WTC11 (cell line): ENCODE measurements around the gene CACNA1A. TPM values are rescaled to one million over a fixed set of nuclear protein-coding genes. Genes with fewer than 3 reads are reported as not detected.

Experiments used
- ATAC-seq: fragments of 200-7000 bp; cut with Tn5 transposase; 2 replicates; pipeline ENCODE4 v1.10.0; 2021; ENCODE audit warnings: mild to moderate bottlenecking, moderate library complexity
- CTCF ChIA-PET: fragments of 300-600 bp; sonication (Branson Sonifier 250); formaldehyde crosslinking; loops from one replicate; lab custom pipeline; 2021; ENCODE audit warnings: antibody characterized with exemption; lab: Charles Lee
- POLR2A ChIA-PET: fragments of 350-600 bp; sonication (Branson Sonifier 250); formaldehyde crosslinking; loops from one replicate; lab custom pipeline; 2021; ENCODE audit warnings: antibody characterized with exemption; lab: Charles Lee
- DNase-seq: peaks from one replicate; pipeline ENCODE4 v3.0.0; 2021; ENCODE audit warnings: low spot score
- H3K27ac Mint-ChIP-seq: 2 replicates; pipeline ENCODE4 v1.8.0; 2021; ENCODE audit warnings: mixed read lengths
- H3K27me3 Mint-ChIP-seq: 2 replicates; pipeline ENCODE4 v1.8.0; 2021; ENCODE audit warnings: low read depth, mild to moderate bottlenecking, moderate library complexity, mixed read lengths
- H3K36me3 Mint-ChIP-seq: 2 replicates; pipeline ENCODE4 v1.8.0; 2021; ENCODE audit warnings: mixed read lengths
- H3K4me1 Mint-ChIP-seq: 2 replicates; pipeline ENCODE4 v1.8.0; 2022; ENCODE audit warnings: mixed read lengths
- H3K4me3 Mint-ChIP-seq: 2 replicates; pipeline ENCODE4 v1.8.0; 2021; ENCODE audit warnings: mild to moderate bottlenecking, moderate library complexity, mixed read lengths
- H3K9me3 Mint-ChIP-seq: 2 replicates; pipeline ENCODE4 v1.8.0; 2021; ENCODE audit warnings: mixed read lengths
- ELF4 ChIP-seq: sonication (generic); formaldehyde crosslinking; IDR thresholded peaks from 2 replicates; pipeline ENCODE4 v1.8.1; 2022; ENCODE audit warnings: low read depth, mild to moderate bottlenecking, moderate library complexity, missing genetic modification reagents
- EMX1 ChIP-seq: fragments of 250-450 bp; sonication (Bioruptor Pico); IDR thresholded peaks from 2 replicates; pipeline ENCODE4 v1.8.0; 2021; ENCODE audit warnings: mild to moderate bottlenecking
- ETV6 ChIP-seq: sonication (generic); formaldehyde crosslinking; IDR thresholded peaks from 2 replicates; pipeline ENCODE4 v1.8.1; 2022; ENCODE audit warnings: mild to moderate bottlenecking, missing genetic modification reagents
- FOXP4 ChIP-seq: sonication (generic); formaldehyde crosslinking; IDR thresholded peaks from 2 replicates; pipeline ENCODE4 v1.8.0; 2022; ENCODE audit warnings: mild to moderate bottlenecking, missing genetic modification reagents
- GTF2I ChIP-seq: fragments of 250-450 bp; sonication (Bioruptor Pico); conservative IDR thresholded peaks from 2 replicates; pipeline ENCODE4 v1.4.0; 2021; ENCODE audit warnings: mild to moderate bottlenecking
- IRF1 ChIP-seq: sonication (generic); formaldehyde crosslinking; IDR thresholded peaks from 2 replicates; pipeline ENCODE4 v1.8.0; 2023; ENCODE audit warnings: missing genetic modification reagents
- NFATC4 ChIP-seq: fragments of 250-450 bp; sonication (Bioruptor Pico); IDR thresholded peaks from 2 replicates; pipeline ENCODE4 v1.9.0; 2021; ENCODE audit warnings: mild to moderate bottlenecking
- SMAD4 ChIP-seq: sonication (generic); formaldehyde crosslinking; IDR thresholded peaks from 2 replicates; pipeline ENCODE4 v1.8.0; 2022; ENCODE audit warnings: mild to moderate bottlenecking, missing genetic modification reagents
- USF2 ChIP-seq: sonication (generic); formaldehyde crosslinking; IDR thresholded peaks from 2 replicates; pipeline ENCODE4 v1.8.1; 2023; ENCODE audit warnings: mild to moderate bottlenecking, missing genetic modification reagents, moderate library complexity
- ZBTB21 ChIP-seq: sonication (generic); formaldehyde crosslinking; IDR thresholded peaks from 2 replicates; pipeline ENCODE4 v1.8.1; 2023; ENCODE audit warnings: mild to moderate bottlenecking, missing genetic modification reagents, borderline replicate concordance
- ZNF396 ChIP-seq: fragments of 250-450 bp; sonication (Bioruptor Pico); IDR thresholded peaks from 2 replicates; pipeline ENCODE4 v1.8.0; 2021; ENCODE audit warnings: mild to moderate bottlenecking, moderate library complexity, borderline replicate concordance
- total RNA-seq: library from RNA; stranded (reverse); gene quantifications from 3 replicates; pipeline ENCODE4 v1.2.3, GENCODE V29; 2021
- TF ChIP-seq, protein P1 (sequence below): sonication (generic); formaldehyde crosslinking; IDR thresholded peaks from 2 replicates; pipeline ENCODE4 v1.8.0; 2023; ENCODE audit warnings: missing genetic modification reagents, mild to moderate bottlenecking, borderline replicate concordance
- TF ChIP-seq, protein P2 (sequence below): sonication (generic); formaldehyde crosslinking; IDR thresholded peaks from 2 replicates; pipeline ENCODE4 v1.8.1; 2023; ENCODE audit warnings: mild to moderate bottlenecking, missing genetic modification reagents, borderline replicate concordance
- TF ChIP-seq, protein P3 (sequence below): sonication (generic); formaldehyde crosslinking; IDR thresholded peaks from 2 replicates; pipeline ENCODE4 v1.8.1; 2023; ENCODE audit warnings: mild to moderate bottlenecking, missing genetic modification reagents, moderate library complexity
- TF ChIP-seq, protein P4 (sequence below): sonication (generic); formaldehyde crosslinking; IDR thresholded peaks from 2 replicates; pipeline ENCODE4 v1.8.1; 2023; ENCODE audit warnings: mild to moderate bottlenecking, moderate library complexity, missing genetic modification reagents

The CACNA1A gene
- total RNA-seq, 1 experiment from 2014 or later = 28.9 TPM

DNA sequence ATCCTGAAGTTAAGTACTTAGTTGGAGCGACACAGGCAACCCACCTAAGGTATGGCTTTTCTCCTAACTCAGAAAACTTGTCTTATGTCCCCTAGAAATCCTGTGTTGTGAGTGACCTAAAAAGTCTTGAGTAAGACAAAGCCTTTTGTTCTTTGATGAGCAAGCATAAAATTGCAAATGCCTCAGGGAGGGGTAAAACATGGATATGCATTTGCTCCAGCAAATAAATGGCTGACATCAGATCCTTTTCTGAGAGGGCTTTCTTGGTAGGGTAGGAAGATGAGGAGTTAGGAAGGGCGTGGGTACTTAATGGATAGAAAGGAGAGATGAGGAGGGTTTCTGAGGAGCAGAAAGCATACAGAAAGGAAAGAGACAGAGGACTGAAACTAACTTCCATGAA is 192.4 kb downstream of the CACNA1A start (continued):
- TF ChIP-seq, protein P1, sequence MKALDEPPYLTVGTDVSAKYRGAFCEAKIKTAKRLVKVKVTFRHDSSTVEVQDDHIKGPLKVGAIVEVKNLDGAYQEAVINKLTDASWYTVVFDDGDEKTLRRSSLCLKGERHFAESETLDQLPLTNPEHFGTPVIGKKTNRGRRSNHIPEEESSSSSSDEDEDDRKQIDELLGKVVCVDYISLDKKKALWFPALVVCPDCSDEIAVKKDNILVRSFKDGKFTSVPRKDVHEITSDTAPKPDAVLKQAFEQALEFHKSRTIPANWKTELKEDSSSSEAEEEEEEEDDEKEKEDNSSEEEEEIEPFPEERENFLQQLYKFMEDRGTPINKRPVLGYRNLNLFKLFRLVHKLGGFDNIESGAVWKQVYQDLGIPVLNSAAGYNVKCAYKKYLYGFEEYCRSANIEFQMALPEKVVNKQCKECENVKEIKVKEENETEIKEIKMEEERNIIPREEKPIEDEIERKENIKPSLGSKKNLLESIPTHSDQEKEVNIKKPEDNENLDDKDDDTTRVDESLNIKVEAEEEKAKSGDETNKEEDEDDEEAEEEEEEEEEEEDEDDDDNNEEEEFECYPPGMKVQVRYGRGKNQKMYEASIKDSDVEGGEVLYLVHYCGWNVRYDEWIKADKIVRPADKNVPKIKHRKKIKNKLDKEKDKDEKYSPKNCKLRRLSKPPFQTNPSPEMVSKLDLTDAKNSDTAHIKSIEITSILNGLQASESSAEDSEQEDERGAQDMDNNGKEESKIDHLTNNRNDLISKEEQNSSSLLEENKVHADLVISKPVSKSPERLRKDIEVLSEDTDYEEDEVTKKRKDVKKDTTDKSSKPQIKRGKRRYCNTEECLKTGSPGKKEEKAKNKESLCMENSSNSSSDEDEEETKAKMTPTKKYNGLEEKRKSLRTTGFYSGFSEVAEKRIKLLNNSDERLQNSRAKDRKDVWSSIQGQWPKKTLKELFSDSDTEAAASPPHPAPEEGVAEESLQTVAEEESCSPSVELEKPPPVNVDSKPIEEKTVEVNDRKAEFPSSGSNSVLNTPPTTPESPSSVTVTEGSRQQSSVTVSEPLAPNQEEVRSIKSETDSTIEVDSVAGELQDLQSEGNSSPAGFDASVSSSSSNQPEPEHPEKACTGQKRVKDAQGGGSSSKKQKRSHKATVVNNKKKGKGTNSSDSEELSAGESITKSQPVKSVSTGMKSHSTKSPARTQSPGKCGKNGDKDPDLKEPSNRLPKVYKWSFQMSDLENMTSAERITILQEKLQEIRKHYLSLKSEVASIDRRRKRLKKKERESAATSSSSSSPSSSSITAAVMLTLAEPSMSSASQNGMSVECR (CRISPR knock-in tag) = no peak
- no peak for TF ChIP-seq ETV6 (CRISPR knock-in tag)
- no peak for TF ChIP-seq ZBTB21 (CRISPR knock-in tag)
- TF ChIP-seq IRF1 (CRISPR knock-in tag) = no peak
- TF ChIP-seq ELF4 (CRISPR knock-in tag) = no peak
- no peak for TF ChIP-seq SMAD4 (CRISPR knock-in tag)
- TF ChIP-seq, protein P2, sequence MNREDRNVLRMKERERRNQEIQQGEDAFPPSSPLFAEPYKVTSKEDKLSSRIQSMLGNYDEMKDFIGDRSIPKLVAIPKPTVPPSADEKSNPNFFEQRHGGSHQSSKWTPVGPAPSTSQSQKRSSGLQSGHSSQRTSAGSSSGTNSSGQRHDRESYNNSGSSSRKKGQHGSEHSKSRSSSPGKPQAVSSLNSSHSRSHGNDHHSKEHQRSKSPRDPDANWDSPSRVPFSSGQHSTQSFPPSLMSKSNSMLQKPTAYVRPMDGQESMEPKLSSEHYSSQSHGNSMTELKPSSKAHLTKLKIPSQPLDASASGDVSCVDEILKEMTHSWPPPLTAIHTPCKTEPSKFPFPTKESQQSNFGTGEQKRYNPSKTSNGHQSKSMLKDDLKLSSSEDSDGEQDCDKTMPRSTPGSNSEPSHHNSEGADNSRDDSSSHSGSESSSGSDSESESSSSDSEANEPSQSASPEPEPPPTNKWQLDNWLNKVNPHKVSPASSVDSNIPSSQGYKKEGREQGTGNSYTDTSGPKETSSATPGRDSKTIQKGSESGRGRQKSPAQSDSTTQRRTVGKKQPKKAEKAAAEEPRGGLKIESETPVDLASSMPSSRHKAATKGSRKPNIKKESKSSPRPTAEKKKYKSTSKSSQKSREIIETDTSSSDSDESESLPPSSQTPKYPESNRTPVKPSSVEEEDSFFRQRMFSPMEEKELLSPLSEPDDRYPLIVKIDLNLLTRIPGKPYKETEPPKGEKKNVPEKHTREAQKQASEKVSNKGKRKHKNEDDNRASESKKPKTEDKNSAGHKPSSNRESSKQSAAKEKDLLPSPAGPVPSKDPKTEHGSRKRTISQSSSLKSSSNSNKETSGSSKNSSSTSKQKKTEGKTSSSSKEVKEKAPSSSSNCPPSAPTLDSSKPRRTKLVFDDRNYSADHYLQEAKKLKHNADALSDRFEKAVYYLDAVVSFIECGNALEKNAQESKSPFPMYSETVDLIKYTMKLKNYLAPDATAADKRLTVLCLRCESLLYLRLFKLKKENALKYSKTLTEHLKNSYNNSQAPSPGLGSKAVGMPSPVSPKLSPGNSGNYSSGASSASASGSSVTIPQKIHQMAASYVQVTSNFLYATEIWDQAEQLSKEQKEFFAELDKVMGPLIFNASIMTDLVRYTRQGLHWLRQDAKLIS (CRISPR knock-in tag) = no peak
- no peak for TF ChIP-seq USF2
- TF ChIP-seq NFATC4 (CRISPR knock-in tag) = no peak
- TF ChIP-seq, protein P3, sequence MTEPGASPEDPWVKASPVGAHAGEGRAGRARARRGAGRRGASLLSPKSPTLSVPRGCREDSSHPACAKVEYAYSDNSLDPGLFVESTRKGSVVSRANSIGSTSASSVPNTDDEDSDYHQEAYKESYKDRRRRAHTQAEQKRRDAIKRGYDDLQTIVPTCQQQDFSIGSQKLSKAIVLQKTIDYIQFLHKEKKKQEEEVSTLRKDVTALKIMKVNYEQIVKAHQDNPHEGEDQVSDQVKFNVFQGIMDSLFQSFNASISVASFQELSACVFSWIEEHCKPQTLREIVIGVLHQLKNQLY (CRISPR knock-in tag) = no peak
- TF ChIP-seq EMX1 (CRISPR knock-in tag) = no peak
- TF ChIP-seq, all 79 proteins: peak for 0

DNA sequence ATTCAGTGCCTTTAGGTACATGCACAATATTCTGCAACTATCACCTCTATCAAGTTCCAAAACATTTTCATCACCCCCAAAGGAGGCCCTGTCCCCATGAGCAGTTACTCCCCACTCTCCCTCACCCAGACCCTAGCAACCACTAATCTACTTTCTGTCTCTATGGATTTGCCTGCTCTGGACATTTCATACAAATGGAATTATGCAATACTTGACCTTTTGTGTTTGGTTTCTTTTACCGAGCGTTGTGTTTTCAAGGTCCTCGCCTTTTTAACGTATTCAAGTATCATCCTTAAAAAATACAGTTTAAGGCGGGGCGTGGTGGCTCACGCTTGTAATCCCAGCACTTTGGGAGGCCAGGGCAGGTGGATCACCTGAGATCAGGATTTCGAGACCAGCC is 196.4 kb downstream of the CACNA1A start:
- Mint-ChIP-seq H3K4me1 (peaks cover 8% of the 10 kb centered on the region), H3K27me3 (no peaks in the 10 kb centered on the region), H3K9me3 (peaks cover under 1% of the 10 kb centered on the region; the same call in 1 of the 2 replicates), H3K4me3 (no peak overlapping the region), H3K27ac (no peak overlapping the region), H3K36me3 (peaks cover 30% of the 10 kb centered on the region)
- ATAC-seq = no peak
- POLR2A ChIA-PET = no interaction called here
- no peak for DNase-seq
- CTCF ChIA-PET = interaction anchor here (0.9 kb wide), 1 partner anchor 114 kb away, joined by 3 read pairs; no protein-coding TSS in a partner anchor
- TF ChIP-seq, protein P4, sequence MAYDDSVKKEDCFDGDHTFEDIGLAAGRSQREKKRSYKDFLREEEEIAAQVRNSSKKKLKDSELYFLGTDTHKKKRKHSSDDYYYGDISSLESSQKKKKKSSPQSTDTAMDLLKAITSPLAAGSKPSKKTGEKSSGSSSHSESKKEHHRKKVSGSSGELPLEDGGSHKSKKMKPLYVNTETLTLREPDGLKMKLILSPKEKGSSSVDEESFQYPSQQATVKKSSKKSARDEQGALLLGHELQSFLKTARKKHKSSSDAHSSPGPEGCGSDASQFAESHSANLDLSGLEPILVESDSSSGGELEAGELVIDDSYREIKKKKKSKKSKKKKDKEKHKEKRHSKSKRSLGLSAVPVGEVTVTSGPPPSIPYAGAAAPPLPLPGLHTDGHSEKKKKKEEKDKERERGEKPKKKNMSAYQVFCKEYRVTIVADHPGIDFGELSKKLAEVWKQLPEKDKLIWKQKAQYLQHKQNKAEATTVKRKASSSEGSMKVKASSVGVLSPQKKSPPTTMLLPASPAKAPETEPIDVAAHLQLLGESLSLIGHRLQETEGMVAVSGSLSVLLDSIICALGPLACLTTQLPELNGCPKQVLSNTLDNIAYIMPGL = no peak
- TF ChIP-seq GTF2I (CRISPR knock-in tag) = no peak
- TF ChIP-seq FOXP4 (CRISPR knock-in tag) = no peak
- no peak for TF ChIP-seq ZNF396 (CRISPR knock-in tag)
